ENCODE data around the gene PEX11G.

- TF ChIP-seq POLR2AphosphoS5 (IDR thresholded peaks at IDR 0.05; ENCODE audit: low read depth): no peak
- no peak for TF ChIP-seq CTCF (conservative IDR thresholded peaks at IDR 0.05; ENCODE audit: low read depth in 2 of 2)
- no peak for TF ChIP-seq EZH2 (IDR thresholded peaks at IDR 0.05; ENCODE audit: low read depth, unreplicated experiment)
- TF ChIP-seq JUNB (IDR thresholded peaks at IDR 0.05; ENCODE audit: unreplicated experiment): no peak
- TF ChIP-seq EZH2phosphoT487 (IDR thresholded peaks at IDR 0.05; ENCODE audit: unreplicated experiment): no peak
- no peak for TF ChIP-seq REST (IDR thresholded peaks at IDR 0.05; ENCODE audit: unreplicated experiment)
- TF ChIP-seq CREB1 (CRISPR knock-in tag; IDR thresholded peaks at IDR 0.05; ENCODE audit: low read depth): no peak
- TF ChIP-seq ZNF331 (CRISPR knock-in tag; IDR thresholded peaks at IDR 0.05; ENCODE audit: low read depth): no peak
Observed at GRCh38 chr19:7492142-7492541, 3.3 kb upstream of the PEX11G start.

Measured in GM23338 (cell line).